Measurements from ENCODE around the gene ECE2. TPM values are rescaled to one million over a fixed set of nuclear protein-coding genes. Genes with fewer than 3 reads are reported as not detected.

The ECE2 gene
- total and polyA plus RNA-seq, 2 experiments from 2014 or later: not detected

GRCh38 chr3:184250167-184250828 is 25.5 kb upstream of the ECE2 start:
- TF ChIP-seq, protein P1, sequence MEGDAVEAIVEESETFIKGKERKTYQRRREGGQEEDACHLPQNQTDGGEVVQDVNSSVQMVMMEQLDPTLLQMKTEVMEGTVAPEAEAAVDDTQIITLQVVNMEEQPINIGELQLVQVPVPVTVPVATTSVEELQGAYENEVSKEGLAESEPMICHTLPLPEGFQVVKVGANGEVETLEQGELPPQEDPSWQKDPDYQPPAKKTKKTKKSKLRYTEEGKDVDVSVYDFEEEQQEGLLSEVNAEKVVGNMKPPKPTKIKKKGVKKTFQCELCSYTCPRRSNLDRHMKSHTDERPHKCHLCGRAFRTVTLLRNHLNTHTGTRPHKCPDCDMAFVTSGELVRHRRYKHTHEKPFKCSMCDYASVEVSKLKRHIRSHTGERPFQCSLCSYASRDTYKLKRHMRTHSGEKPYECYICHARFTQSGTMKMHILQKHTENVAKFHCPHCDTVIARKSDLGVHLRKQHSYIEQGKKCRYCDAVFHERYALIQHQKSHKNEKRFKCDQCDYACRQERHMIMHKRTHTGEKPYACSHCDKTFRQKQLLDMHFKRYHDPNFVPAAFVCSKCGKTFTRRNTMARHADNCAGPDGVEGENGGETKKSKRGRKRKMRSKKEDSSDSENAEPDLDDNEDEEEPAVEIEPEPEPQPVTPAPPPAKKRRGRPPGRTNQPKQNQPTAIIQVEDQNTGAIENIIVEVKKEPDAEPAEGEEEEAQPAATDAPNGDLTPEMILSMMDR (IDR thresholded peaks at IDR 0.05; ENCODE audit: low read depth, low read length): peak; percentile 99
- peak overlapping the region; percentile 1 for H3K27ac ChIP-seq
- H3K9me3 ChIP-seq (ENCODE audit: low read depth): no peaks in the 10 kb centered on the region
- no peaks in the 10 kb centered on the region for H3K27me3 ChIP-seq
- H3K4me1 ChIP-seq (ENCODE audit: low read depth): no peaks in the 10 kb centered on the region
- no peaks in the 10 kb centered on the region for H3K36me3 ChIP-seq
- peak; percentile 90 to 92 for DNase-seq (ENCODE audit: low read depth in 1 of 2, low spot score in 1 of 2)
- peak overlapping the region; percentile 92 for H3K4me3 ChIP-seq

- no peak overlapping the region for H3K4me3 ChIP-seq
- H3K4me1 ChIP-seq (ENCODE audit: low read depth): no peaks in the 10 kb centered on the region
- H3K27me3 ChIP-seq: peaks cover 36% of the 10 kb centered on the region
- TF ChIP-seq, protein P1 (IDR thresholded peaks at IDR 0.05; ENCODE audit: low read depth, low read length): no peak
- H3K27ac ChIP-seq: no peak overlapping the region
- DNase-seq (ENCODE audit: low read depth in 1 of 2, low spot score in 1 of 2): no peak
- H3K36me3 ChIP-seq: no peaks in the 10 kb centered on the region
- H3K9me3 ChIP-seq (ENCODE audit: low read depth): no peaks in the 10 kb centered on the region
Observed at GRCh38 chr3:184255291-184256039, 20.4 kb upstream of the ECE2 start.

GRCh38 chr3:184257083-184257915 is 18.5 kb upstream of the ECE2 start:
- Histone ChIP-seq H3K4me1 (ENCODE audit: low read depth) (peaks cover 3% of the 10 kb centered on the region), H3K36me3 (no peaks in the 10 kb centered on the region), H3K9me3 (ENCODE audit: low read depth) (no peaks in the 10 kb centered on the region), H3K27ac (no peak overlapping the region), H3K4me3 (no peak overlapping the region), H3K27me3 (peaks cover 54% of the 10 kb centered on the region)
- TF ChIP-seq, protein P1 (IDR thresholded peaks at IDR 0.05; ENCODE audit: low read depth, low read length): no peak
- DNase-seq (ENCODE audit: low read depth in 1 of 2, low spot score in 1 of 2): no peak

- no peaks in the 10 kb centered on the region for H3K36me3 ChIP-seq
- TF ChIP-seq, protein P1 (IDR thresholded peaks at IDR 0.05; ENCODE audit: low read depth, low read length): no peak
- no peak overlapping the region for H3K4me3 ChIP-seq
- no peak overlapping the region for H3K27ac ChIP-seq
- peaks cover 71% of the 10 kb centered on the region for H3K27me3 ChIP-seq
- peaks cover 4% of the 10 kb centered on the region for H3K4me1 ChIP-seq (ENCODE audit: low read depth)
- H3K9me3 ChIP-seq (ENCODE audit: low read depth): no peaks in the 10 kb centered on the region
- DNase-seq (ENCODE audit: low read depth in 1 of 2, low spot score in 1 of 2): no peak
Observed at GRCh38 chr3:184258926-184259325, 16.9 kb upstream of the ECE2 start.

DNA sequence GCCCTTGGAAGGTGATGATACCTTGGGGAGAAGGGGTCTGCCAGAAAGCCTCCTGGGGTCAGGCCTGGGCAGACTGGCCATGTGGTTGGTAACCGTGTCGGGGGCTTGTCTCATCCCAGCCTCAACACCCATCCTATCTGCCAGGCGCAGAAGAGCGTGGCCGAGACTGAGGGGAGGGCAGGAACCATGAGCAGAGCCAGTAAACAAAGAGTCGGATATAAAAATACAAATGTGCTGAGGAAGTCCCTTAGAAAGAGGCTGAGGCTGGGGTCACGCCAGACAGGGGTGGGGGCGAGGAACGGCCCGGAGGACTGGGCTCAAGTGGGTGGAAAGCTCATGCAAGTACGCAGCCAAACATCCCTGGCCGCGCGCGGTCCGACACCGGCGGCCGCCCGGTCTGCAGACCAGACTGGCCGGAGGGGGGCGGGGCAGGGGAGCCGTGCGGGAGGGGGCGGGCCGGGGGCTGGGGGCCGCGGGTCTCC is 16.4 kb upstream of the ECE2 start:
- peak overlapping the region; percentile 19 for H3K4me3 ChIP-seq
- H3K9me3 ChIP-seq (ENCODE audit: low read depth): no peaks in the 10 kb centered on the region
- H3K27me3 ChIP-seq: peaks cover 76% of the 10 kb centered on the region
- no peak for DNase-seq (ENCODE audit: low read depth in 1 of 2, low spot score in 1 of 2)
- H3K4me1 ChIP-seq (ENCODE audit: low read depth): peaks cover 4% of the 10 kb centered on the region
- no peaks in the 10 kb centered on the region for H3K36me3 ChIP-seq
- TF ChIP-seq, protein P1 (IDR thresholded peaks at IDR 0.05; ENCODE audit: low read depth, low read length): no peak
- no peak overlapping the region for H3K27ac ChIP-seq

Measured in cardiac muscle cell (in vitro differentiated cells and primary cell).